Measurements from ENCODE around the gene NCKAP5.

NCKAP5 gene

DNA sequence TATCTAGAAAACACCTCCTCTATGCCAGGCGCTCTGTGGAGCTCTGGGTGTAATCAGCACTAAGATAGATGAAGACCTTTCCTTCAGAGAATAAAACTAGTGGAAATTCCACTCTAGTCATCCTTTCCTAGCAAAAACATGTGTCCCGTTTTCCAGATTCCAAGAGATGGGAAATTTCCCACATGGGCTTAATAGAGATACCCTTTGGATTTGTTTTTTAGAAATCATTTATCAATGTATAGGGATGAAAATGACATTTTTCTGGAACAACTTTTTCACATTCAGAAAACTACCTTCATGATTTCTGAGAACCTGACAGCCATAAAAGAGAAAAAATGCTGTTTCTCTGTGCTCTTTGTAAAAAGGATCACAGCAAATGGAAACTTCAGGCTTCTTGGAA lies 152.1 kb downstream of the NCKAP5 start:
- TF ChIP-seq, protein P1, sequence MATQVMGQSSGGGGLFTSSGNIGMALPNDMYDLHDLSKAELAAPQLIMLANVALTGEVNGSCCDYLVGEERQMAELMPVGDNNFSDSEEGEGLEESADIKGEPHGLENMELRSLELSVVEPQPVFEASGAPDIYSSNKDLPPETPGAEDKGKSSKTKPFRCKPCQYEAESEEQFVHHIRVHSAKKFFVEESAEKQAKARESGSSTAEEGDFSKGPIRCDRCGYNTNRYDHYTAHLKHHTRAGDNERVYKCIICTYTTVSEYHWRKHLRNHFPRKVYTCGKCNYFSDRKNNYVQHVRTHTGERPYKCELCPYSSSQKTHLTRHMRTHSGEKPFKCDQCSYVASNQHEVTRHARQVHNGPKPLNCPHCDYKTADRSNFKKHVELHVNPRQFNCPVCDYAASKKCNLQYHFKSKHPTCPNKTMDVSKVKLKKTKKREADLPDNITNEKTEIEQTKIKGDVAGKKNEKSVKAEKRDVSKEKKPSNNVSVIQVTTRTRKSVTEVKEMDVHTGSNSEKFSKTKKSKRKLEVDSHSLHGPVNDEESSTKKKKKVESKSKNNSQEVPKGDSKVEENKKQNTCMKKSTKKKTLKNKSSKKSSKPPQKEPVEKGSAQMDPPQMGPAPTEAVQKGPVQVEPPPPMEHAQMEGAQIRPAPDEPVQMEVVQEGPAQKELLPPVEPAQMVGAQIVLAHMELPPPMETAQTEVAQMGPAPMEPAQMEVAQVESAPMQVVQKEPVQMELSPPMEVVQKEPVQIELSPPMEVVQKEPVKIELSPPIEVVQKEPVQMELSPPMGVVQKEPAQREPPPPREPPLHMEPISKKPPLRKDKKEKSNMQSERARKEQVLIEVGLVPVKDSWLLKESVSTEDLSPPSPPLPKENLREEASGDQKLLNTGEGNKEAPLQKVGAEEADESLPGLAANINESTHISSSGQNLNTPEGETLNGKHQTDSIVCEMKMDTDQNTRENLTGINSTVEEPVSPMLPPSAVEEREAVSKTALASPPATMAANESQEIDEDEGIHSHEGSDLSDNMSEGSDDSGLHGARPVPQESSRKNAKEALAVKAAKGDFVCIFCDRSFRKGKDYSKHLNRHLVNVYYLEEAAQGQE (IDR thresholded peaks at IDR 0.05; ENCODE audit: insufficient read depth in 1 of 2, low read depth in 2 of 2, low read length in 2 of 2): no peak
- TF ChIP-seq SIN3A (IDR thresholded peaks at IDR 0.05; ENCODE audit: borderline replicate concordance, insufficient read depth, low read length) (no peak), TAF1 (IDR thresholded peaks at IDR 0.05; ENCODE audit: borderline replicate concordance, insufficient read depth, low read length) (no peak), POLR2AphosphoS5 (IDR thresholded peaks at IDR 0.05; ENCODE audit: low read depth, low read length) (no peak), FOXP2 (optimal IDR thresholded peaks at IDR 0.05; ENCODE audit: borderline replicate concordance, extremely low read depth, extremely low read length, insufficient read depth) (no peak)

DNA sequence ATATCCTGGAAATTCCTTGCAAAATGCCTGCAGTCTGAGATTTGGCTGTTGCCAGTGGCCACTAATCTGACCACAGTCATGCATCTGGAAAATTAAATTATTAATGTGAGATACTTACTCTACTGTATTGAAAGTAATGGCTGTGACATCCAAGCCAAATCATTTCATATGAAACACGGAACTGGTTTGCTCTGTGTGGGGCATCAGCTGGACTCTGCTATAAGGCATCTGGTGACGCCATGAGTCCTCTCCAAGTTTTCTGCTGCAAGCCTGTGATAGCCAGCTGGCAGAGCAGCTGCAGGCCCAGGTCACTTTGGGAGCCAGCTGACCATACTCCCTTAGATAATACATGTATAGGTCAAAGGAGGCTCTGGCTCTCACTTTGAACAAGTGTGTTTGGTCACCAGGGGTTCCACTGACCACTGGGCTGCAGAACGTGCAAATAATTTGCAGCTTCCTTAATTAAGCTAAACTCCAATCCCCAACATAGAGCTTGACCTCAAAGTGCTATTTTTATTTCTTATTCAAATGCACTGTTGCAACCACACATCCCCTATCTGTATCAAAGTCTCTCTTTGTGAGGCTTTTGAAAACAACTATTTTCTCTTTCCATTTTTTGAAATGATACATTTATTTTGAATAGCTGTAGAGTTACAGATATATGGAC lies 152.9 kb downstream of the NCKAP5 start:
- TF ChIP-seq TAF1 (IDR thresholded peaks at IDR 0.05; ENCODE audit: borderline replicate concordance, insufficient read depth, low read length) (no peak), SIN3A (IDR thresholded peaks at IDR 0.05; ENCODE audit: borderline replicate concordance, insufficient read depth, low read length) (no peak), POLR2AphosphoS5 (IDR thresholded peaks at IDR 0.05; ENCODE audit: low read depth, low read length) (no peak), FOXP2 (optimal IDR thresholded peaks at IDR 0.05; ENCODE audit: borderline replicate concordance, extremely low read depth, extremely low read length, insufficient read depth) (no peak)
- TF ChIP-seq, protein P1 (IDR thresholded peaks at IDR 0.05; ENCODE audit: insufficient read depth in 1 of 2, low read depth in 2 of 2, low read length in 2 of 2): no peak

DNA sequence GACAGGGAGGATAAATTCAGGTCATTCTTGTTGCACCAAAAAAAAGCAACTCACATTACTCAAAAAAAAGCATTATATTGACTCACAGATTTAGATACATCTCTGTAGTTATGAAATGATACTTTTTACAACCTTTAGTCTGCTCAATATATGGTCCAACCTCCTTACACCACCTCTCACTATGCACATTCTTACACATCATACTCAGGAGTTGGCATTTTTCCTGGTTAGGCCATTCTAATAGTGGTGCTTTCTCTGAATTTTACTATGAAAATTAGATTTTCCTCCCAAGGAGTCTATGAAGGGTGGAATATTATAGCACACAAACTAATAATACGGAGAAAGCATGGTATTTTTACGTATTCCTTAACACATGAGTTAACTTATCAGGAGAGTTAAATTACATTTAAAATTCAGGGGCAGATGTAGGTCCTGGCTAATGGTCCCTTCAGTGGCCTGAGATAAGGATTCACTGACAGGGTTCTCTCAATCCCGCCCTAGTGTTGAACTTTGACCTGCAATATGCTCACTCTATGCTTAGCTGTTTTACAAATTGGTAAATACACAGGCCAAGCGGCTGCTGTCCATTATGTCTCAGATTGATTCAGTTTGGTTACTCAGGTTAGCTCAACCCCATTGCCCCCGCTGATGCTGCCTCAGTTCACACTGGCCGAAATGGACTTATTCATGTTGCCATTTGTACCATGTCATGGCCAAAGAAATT lies 153.6 kb downstream of the NCKAP5 start:
- no peak for TF ChIP-seq POLR2AphosphoS5 (IDR thresholded peaks at IDR 0.05; ENCODE audit: low read depth, low read length)

DNA sequence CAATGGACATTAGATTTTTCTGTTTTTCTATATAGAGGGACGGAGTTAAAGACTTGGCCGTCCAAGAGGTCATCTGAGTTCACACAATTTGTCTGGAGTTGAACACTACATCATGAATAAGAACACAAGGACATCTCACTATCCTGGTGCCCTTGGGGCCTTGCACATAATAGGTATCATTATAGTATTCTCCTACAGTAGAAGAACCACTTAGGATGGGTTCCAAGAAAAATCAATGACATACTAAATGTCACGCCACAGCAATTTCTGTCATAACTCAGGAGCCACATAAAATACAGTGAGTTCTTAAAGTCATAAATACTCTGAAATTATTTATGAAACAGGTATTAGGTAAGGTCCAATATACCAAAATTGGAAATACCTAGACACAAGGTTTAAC lies 154.4 kb downstream of the NCKAP5 start:
- TF ChIP-seq POLR2AphosphoS5 (IDR thresholded peaks at IDR 0.05; ENCODE audit: low read depth, low read length): no peak
- TF ChIP-seq TAF1 (IDR thresholded peaks at IDR 0.05; ENCODE audit: borderline replicate concordance, insufficient read depth, low read length): no peak
- no peak for TF ChIP-seq FOXP2 (optimal IDR thresholded peaks at IDR 0.05; ENCODE audit: borderline replicate concordance, extremely low read depth, extremely low read length, insufficient read depth)
- TF ChIP-seq, protein P1 (IDR thresholded peaks at IDR 0.05; ENCODE audit: insufficient read depth in 1 of 2, low read depth in 2 of 2, low read length in 2 of 2): no peak
- TF ChIP-seq SIN3A (IDR thresholded peaks at IDR 0.05; ENCODE audit: borderline replicate concordance, insufficient read depth, low read length): no peak

DNA sequence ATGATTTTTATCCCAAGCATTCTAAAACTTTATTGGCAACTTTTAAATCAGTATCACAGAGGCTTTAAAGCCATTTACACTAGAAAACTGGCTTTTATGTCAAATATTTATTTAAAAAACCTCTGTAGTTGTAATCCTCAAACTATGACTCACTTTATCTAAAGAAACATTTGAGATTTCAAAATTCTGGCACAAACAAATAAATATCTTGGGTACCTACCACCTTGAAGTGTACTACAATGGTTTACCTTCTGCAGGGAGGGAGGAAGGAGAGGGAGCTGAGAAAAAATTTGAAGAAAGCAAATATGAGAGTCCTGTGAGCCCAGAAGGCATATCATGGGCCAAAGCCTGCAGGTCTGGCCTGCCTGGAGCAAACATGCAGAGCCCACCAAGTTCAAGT lies 155.6 kb downstream of the NCKAP5 start:
- no peak for TF ChIP-seq POLR2AphosphoS5 (IDR thresholded peaks at IDR 0.05; ENCODE audit: low read depth, low read length)
- TF ChIP-seq, protein P1 (IDR thresholded peaks at IDR 0.05; ENCODE audit: insufficient read depth in 1 of 2, low read depth in 2 of 2, low read length in 2 of 2): no peak
- TF ChIP-seq SIN3A (IDR thresholded peaks at IDR 0.05; ENCODE audit: borderline replicate concordance, insufficient read depth, low read length): no peak
- no peak for TF ChIP-seq TAF1 (IDR thresholded peaks at IDR 0.05; ENCODE audit: borderline replicate concordance, insufficient read depth, low read length)
- no peak for TF ChIP-seq FOXP2 (optimal IDR thresholded peaks at IDR 0.05; ENCODE audit: borderline replicate concordance, extremely low read depth, extremely low read length, insufficient read depth)

Data from PFSK-1 (cell line).